Effector CD4-positive, alpha-beta T cell (primary cell): Measurements from ENCODE around the gene ZBTB47.

Source experiments
- DNase-seq: peaks from one replicate; pipeline ENCODE4 v3.0.0-alpha.2; 2020

ZBTB47 gene

GRCh38 chr3:42700366-42701288, 47.1 kb downstream of the ZBTB47 start:
- no peak for DNase-seq

DNA sequence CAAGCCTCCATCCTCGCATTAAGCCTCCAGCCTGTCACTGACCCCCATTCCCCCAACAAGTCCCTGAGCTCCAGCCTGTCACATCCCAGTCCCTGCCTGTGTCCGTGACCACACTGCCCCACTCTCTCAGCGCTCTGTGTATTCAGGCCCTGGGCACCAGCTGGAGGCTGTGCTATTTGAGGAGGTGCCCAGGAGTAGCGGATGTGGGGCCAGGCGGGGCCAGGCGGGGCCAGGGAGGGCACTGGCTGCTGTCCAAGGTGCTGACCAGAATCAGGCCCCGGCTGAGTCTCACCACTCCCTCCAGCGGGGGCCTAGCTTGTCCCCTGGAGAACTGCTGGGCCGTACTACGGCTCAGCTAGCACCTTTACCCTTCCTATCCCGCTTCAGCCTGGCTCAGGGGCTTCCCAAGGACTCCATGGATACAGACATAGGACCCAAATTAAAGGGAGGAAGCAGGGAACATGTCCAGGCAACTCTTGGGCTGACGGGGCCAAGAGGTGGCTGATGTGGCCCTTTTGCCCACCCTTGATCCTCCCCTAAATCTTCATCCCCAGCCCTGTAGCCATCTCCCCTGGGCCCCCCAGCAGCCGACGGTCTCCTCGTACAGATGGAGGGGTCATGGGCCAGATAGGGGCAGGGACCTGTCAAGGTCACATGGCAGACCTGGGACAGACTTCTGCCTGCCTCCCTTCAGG, 48.0 kb downstream of the ZBTB47 start:
- DNase-seq, result peak; percentile 34

DNA sequence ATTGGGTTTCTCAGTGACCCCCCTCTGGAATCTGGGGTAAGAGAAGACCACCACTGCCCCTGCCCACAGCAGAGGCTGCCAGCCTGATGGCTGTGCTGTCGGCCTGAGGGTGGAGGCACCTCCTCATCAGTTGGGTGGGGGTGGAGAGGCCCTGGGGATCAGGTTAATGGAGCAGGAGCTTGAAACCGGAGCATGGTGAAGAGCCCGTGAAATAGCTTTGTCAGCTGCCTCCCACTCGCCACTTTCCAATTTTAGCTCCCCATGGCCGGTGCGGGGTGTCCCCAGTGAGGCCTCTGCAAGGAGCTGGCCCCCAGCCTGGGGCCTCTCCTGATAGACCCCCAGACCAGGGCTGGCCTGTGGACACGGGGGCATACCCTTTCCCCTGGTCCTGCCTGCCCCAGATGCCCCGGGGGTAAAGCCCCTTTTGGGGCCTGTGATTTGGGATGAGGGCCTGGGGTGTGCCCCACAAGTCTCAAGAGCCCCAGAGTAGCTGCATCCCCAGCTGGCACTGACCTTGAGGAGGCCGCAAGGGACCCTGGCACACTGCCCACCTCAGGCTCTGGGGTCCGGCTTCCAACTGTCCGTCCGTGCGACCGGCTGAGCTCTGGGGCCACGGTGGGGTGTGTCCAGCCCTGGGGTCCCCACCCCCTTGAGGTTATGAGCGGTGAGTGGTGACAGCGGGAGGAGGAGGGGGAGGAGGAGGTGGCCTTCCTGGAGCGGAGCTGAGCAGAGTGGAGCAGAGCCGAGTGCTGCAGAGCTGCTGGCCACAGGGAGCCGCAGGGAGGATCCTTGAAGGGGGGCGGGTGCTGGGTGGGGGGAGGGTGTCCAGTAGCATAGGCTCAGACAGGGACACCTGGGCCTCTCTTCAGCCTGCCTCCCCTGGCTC, 48.8 kb downstream of the ZBTB47 start, which contains the start of gene HHATL:
HHATL (minus strand) TSS at position 733 of the 886 bp plus-strand sequence. CDS start 1,972 bp downstream, outside the sequence.
- no peak for DNase-seq

DNA sequence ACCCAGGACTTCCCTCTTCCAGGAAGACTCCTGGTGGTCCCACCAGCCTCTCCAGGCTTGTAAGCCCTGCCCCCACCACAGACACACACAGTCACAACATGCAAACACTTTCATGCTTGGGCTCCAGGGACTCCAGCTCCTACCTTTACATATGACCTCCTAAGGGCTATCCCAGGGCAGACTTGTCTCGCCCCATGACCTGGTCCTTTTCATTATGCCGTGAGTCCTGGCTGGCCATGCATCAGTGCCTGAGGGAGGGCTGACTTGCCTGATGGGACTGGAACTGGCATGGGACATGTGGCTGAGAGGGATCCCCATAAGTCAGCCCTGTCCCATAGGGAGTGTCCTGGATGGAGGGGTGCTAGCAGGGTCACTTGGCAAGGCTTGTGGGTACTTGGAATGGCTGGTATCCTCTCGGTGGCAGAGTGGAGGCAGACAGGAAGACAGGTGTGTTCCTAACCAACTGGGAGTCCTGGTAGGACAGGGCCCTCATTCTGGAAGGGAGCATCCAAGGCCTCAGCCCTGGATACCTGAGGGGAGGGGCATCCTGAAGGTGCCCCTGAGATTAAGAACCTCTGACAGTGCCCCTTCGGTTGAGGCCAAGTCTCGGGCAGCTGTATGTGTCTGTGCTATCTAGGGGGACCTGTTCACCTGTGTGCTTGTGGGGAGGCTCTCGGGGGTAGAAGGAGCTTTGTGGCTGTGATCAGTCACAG, 49.6 kb downstream of the ZBTB47 start:
- DNase-seq, result no peak

DNA sequence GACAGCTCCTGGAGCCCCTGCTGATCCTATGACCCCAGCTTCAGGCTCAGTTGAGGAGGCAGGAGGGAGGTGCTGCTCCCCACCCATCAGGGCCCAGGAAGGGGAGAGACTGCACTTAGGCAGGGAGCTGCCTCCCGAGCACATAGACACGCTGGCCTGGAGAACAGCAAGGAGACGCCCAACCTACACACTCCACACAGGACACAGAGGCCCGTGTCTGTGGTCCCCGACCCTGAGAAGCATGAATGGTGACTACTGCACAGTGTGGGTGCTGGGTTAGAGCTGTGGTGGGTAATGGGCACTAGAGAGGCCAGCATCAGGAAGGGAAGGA, 50.2 kb downstream of the ZBTB47 start:
- DNase-seq, result no peak

DNA sequence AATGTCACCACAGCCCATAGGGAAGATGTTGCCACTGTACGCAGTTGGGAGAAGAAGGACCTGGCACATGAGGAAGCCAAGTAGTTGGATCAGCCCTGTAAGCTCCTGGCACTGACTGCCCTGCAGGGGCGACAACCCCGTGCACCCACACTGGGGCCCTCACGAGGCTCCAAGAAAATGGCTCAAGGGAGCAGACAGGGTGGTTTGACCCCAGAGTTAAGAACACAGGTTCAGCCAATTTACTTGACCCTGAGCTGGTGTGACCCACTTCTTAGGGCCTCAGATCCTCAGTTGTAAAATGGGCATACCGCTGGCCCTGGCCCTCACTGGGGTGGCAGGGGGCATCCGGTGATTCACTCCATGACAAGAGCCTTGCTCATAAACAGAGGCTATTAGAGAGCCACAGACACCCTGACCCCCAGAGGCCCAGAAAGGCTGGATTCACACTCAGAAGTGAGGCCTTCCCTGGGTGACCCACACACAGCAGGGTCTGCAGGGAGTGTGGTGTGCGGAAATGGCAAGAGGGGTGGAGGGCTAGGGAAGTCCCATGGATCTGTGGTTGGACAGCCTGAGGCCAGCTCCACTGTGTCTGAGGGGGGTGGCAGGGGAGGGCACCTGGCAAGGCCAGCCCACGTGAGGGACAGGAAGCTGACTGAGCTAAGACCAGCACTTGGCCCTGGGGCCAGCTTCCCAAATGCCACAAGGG, 50.8 kb downstream of the ZBTB47 start:
- DNase-seq, result no peak

DNA sequence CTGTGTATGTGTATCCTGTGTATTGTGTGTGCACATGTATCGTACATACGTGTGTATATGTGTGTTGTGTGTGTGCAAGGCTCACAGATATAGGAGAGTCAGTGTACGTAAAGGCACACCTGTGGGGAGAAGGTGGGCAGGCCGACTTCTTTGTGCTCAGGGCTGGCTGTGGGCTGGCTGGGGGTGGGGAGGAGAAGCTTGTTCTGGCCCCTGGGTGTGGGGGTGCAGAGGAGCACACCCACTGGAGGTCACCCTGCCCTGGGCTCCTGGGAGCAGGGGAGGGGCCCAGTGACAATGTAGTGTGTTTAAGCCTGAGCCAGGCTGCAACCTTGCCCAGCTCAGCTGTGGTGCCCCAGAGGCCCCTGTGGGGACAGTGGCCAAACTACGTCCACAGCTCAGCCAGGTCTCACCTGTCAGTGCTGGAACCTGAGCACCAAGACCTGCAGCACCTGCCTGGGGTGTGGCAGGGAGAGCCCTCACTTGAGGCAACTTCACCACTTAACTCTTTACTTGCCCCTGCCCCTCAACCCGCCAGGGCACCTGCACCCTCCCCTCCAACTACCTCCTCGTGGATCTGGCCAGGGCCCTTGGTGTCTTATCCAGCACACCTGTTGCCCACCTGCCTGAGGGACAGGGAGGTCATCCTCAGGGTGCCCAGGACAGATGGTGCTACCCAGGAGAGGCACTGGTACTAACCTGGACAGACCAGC, 51.7 kb downstream of the ZBTB47 start:
- no peak for DNase-seq

DNA sequence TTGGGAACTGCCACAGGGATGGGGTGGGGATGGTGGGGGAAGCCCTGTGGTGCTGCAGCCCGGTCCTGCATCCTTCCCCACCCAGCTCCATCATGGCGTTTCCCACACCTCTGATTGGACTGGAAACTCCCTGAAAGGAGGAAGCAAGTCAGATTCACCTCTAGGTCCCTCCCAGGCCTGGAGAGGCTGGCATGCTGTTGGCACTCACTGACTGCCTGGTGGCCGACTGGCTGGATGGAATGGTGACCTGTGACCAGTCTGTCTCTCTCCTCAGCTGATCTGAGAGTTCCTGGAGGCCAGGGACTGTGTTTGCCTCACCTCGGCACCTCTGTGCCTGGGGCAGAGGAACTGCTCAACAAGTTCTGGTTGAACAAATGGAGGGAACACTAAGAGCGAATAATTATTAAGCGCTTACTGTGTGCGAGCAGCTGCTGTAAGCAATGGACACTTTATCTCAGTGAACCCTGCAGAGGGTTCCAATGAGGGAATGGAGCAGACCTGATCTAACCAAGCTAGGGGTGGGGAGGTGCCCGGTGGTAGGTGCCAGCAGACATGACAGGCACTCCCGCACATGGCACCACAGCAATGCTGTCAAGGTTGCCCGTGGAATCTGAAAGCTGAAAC, 52.6 kb downstream of the ZBTB47 start:
- no peak for DNase-seq

GRCh38 chr3:42706721-42707619, 53.5 kb downstream of the ZBTB47 start:
- no peak for DNase-seq

GRCh38 chr3:42707620-42708355, 54.3 kb downstream of the ZBTB47 start:
- no peak for DNase-seq

GRCh38 chr3:42708611-42709151, 55.2 kb downstream of the ZBTB47 start:
- DNase-seq, result no peak

GRCh38 chr3:42709621-42710020, 56.1 kb downstream of the ZBTB47 start:
- no peak for DNase-seq

DNA sequence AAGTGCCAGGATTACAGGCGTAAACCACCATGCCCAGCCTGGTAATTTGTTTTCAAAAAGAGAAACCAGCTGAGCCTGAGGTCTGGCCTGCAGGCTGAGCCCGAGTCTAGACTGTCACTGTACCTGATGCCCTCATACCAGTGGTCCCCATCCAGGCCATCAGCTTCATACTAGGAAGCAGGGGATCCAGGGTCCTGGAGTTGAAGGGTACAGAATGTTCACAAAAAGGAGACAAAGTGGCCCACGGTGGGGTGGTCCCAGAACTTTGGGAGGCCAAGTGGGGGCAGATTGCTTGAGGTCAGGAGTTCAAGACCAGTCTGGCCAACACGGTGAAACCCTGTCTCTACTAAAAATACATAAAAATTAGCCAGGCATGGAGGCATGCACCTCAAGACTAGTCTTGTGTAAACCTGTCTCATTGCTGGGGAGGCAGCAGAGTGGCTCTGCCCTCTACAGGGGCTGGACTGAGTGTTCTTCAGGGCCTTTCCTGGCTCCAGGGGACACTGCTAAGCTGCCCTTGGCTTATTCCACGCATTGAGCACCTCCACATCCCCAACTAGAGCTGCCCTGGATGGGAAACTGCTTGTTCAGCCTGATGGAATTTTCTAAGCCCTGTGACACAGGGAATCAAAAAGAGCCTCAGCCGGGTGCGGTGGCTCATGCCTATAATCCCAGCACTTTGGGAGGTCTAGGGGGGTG, 57.0 kb downstream of the ZBTB47 start:
- DNase-seq, result no peak

GRCh38 chr3:42711491-42712343, 58.2 kb downstream of the ZBTB47 start:
- no peak for DNase-seq

- no peak for DNase-seq
Observed at GRCh38 chr3:42712344-42712648, 58.8 kb downstream of the ZBTB47 start.

GRCh38 chr3:42712688-42713372, 59.3 kb downstream of the ZBTB47 start:
- no peak for DNase-seq
